ENCODE results near the gene DPH3. TPM values are rescaled to one million over a fixed set of nuclear protein-coding genes. Genes with fewer than 3 reads are reported as not detected.

DPH3 gene
- total RNA-seq, 1 donor from 2014 or later: 29.8 TPM

DNA sequence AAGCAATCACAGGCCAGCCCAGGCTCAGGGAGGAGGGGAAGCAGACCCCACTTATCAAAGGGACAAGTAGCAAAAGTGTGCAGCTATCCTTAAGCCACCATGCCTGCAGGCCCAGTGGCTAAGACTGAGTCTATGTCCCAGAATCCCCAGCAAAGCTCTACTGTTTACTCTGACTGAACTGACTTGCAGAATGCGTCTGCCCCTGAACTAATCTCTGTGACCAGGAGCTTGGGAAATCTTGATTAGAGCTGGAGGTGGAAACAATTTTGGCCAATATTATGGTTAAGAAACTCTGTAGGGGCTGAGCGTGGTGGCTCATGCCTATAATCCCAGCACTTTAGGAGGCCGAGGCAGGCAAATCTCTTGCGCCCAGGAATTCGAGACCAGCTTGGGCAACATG lies 22.6 kb downstream of the DPH3 start:
- Histone ChIP-seq H3K36me3 (no peaks in the 10 kb centered on the region), H3K9me3 (no peaks in the 10 kb centered on the region), H3K4me1 (peaks cover 7% of the 10 kb centered on the region), H3K27ac (no peak overlapping the region), H3K4me3 (no peak overlapping the region), H3K27me3 (no peaks in the 10 kb centered on the region)
- no peak for DNase-seq
- no peak for ATAC-seq
- intact Hi-C loops (cut with DNase I): no loop called here
- TF ChIP-seq, protein P1, sequence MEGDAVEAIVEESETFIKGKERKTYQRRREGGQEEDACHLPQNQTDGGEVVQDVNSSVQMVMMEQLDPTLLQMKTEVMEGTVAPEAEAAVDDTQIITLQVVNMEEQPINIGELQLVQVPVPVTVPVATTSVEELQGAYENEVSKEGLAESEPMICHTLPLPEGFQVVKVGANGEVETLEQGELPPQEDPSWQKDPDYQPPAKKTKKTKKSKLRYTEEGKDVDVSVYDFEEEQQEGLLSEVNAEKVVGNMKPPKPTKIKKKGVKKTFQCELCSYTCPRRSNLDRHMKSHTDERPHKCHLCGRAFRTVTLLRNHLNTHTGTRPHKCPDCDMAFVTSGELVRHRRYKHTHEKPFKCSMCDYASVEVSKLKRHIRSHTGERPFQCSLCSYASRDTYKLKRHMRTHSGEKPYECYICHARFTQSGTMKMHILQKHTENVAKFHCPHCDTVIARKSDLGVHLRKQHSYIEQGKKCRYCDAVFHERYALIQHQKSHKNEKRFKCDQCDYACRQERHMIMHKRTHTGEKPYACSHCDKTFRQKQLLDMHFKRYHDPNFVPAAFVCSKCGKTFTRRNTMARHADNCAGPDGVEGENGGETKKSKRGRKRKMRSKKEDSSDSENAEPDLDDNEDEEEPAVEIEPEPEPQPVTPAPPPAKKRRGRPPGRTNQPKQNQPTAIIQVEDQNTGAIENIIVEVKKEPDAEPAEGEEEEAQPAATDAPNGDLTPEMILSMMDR (IDR thresholded peaks at IDR 0.05): no peak

DNA sequence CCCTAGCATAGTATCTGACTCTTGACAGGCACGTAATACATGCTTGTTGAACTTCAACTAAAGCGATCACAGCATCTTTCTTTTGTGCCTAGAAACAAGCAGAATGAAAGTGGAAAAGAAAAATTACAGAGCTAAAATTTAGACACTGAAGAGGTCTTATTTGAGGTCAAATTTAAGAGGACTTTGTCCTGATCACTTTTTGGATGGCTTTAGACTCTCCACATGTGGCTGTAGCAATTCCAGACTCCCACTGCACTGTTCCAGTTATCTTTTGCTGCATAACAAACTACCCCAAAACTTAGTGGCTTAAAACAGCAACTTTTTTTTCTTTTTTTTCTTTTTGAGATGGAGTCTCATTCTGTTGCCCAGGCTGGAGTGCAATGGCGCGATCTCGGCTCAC lies 23.5 kb downstream of the DPH3 start:
- no peak overlapping the region for H3K27ac ChIP-seq

DNA sequence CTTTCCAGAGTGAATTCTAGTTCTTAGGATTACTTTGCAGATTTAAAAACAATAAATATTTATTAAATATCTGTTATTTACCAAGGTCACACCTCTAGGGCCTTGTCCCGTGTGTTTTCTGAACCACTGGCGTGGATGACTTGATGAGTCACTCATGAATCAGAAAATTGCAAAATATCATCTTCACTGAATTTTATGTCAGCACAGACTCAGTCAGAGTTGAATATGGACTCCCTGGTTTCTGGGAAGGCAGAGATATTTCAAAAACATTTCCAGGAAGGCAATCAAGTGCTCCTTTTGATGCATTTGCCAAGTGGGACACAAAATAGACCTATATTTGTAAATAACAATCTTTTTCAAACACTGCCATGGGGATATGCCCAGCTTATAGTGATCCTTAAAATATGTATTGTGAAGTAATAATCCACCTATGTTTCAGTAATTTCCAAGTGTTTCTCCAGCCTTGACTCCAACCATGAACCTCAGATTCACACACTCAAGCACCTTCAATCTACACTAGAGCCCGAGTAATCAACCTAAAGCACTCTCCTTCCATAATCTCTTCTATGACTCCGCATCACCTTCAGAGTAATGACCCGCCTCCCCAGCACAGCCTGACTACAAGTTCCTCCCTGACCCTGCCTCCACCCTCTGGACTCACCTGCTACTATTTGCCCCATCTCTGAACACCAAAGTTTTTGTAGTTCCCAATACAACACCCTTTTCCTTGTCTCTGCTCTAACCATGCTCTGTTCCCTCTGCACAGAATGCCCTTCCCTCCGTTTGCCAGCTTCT lies 24.3 kb downstream of the DPH3 start:
- no peaks in the 10 kb centered on the region for H3K36me3 ChIP-seq
- no peaks in the 10 kb centered on the region for H3K27me3 ChIP-seq
- TF ChIP-seq, protein P1 (IDR thresholded peaks at IDR 0.05): no peak
- no peak overlapping the region for H3K27ac ChIP-seq
- intact Hi-C loops (cut with DNase I): no loop called here
- H3K9me3 ChIP-seq: no peaks in the 10 kb centered on the region
- DNase-seq (no peak), ATAC-seq (peak; percentile 53)
- no peak overlapping the region for H3K4me3 ChIP-seq
- peaks cover 6% of the 10 kb centered on the region for H3K4me1 ChIP-seq

More for the DNA sequence above, 23.5 kb downstream of the DPH3 start:
- ATAC-seq (no peak), DNase-seq (no peak)
- TF ChIP-seq, protein P1 (IDR thresholded peaks at IDR 0.05): no peak
- H3K4me1 ChIP-seq: peaks cover 6% of the 10 kb centered on the region
- H3K36me3 ChIP-seq: no peaks in the 10 kb centered on the region
- no peak overlapping the region for H3K4me3 ChIP-seq
- H3K9me3 ChIP-seq: no peaks in the 10 kb centered on the region
- H3K27me3 ChIP-seq: no peaks in the 10 kb centered on the region
- intact Hi-C loops (cut with DNase I): no loop called here

DNA sequence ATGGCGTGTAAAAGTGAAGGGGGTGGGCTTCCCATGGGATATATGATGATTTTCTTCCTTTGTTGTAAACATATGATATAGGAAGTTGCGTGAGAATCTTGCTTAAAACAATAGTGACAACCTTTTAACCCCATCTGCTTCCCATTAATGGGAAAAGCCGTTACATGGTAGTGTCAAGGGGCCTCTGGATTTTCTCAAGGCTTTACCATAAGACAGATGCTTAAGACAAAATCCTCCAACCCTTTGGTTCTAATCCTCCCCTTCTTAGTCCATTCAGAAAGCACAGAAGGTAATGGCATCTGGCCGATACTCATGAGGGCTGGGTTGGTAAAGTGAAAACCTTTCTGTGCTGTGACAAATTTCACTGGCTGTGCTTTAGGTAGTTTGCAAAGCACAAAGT lies 25.0 kb downstream of the DPH3 start:
- Histone ChIP-seq H3K9me3 (no peaks in the 10 kb centered on the region), H3K27me3 (no peaks in the 10 kb centered on the region), H3K4me1 (peaks cover 6% of the 10 kb centered on the region), H3K4me3 (no peak overlapping the region), H3K36me3 (no peaks in the 10 kb centered on the region), H3K27ac (no peak overlapping the region)
- intact Hi-C loops (cut with DNase I): no loop called here
- no peak for ATAC-seq
- no peak for DNase-seq
- TF ChIP-seq, protein P1 (IDR thresholded peaks at IDR 0.05): no peak

DNA sequence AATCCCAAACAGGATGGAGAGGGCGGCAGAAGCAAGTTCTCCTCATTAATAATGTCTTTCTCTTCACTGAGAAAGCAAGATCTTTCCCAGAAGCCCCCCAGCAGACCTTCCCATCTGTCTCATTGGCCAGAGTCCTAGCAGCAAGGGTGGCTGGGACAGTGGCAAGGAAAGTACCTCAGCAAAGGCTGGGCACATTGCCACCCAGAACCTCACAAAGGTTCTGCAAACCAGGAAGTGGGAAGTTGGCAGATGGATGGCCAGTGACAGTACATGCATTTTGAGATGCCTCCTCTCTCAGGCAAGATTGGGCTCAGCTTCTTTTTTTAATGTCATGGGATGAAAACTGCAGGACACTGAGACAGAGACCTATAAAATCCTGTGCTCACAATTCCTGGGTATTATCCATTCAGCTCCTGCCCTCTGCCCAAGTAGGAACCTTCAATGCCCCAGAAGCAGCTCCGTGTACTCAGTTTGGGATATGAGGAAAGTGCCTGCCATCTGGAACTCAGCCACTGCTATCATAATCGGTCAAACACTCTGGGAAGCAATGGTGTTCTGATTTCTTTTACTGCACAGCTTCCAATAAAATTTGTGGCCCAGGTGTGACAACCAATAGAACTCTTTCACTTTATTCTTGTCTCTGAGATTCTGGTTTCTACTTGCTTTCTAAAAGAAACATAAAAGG lies 25.5 kb downstream of the DPH3 start:
- intact Hi-C loops (cut with DNase I): no loop called here
- Histone ChIP-seq H3K4me1 (peaks cover 6% of the 10 kb centered on the region), H3K27ac (no peak overlapping the region), H3K9me3 (no peaks in the 10 kb centered on the region), H3K36me3 (no peaks in the 10 kb centered on the region), H3K27me3 (no peaks in the 10 kb centered on the region), H3K4me3 (no peak overlapping the region)
- TF ChIP-seq, protein P1 (IDR thresholded peaks at IDR 0.05): no peak
- DNase-seq (no peak), ATAC-seq (no peak)

Measured in upper lobe of right lung (tissue), 1 donor.